Measurements from ENCODE around the gene HYAL2. TPM values are rescaled to one million over a fixed set of nuclear protein-coding genes. Genes with fewer than 3 reads are reported as not detected.

Gene HYAL2
- total RNA-seq (2022; extraction: Qiagen RNA extraction): 21.2 to 33.5 TPM (median 29.2 TPM) in 5 replicates

GRCh38 chr3:50322386-50323091 lies at the start of gene HYAL2:
Gene HYAL2 (minus strand): TSS chr3:50322745. CDS start chr3:50320489, 2,256 bp downstream.

GRCh38 chr3:50358911-50359759 lies 36.6 kb upstream of the HYAL2 start, which contains the start of gene TMEM115:
Gene TMEM115 (minus strand): TSS chr3:50359521. CDS start chr3:50359063, 458 bp downstream.

GRCh38 chr3:50350527-50351322 lies 28.2 kb upstream of the HYAL2 start, which contains the start of the genes CYB561D2 and NPRL2:
Gene CYB561D2 (plus strand): TSS chr3:50350862. CDS start chr3:50351434, 572 bp downstream.
Gene NPRL2 (minus strand): TSS chr3:50350775. CDS start chr3:50350652, 123 bp downstream.

GRCh38 chr3:50345586-50346234 lies 23.2 kb upstream of the HYAL2 start, which contains the start of gene ZMYND10:
Gene ZMYND10 (minus strand): TSS chr3:50345732. CDS start chr3:50345579, 153 bp downstream.

GRCh38 chr3:50340448-50341329 lies 18.1 kb upstream of the HYAL2 start, which contains the start of gene RASSF1:
Gene RASSF1 (minus strand): TSS chr3:50340836. CDS start chr3:50340805, 31 bp downstream.

GRCh38 chr3:50327943-50328691 lies 5.6 kb upstream of the HYAL2 start, which contains the start of gene TUSC2:
Gene TUSC2 (minus strand): TSS chr3:50328223. CDS start chr3:50328099, 124 bp downstream.

GRCh38 chr3:50303013-50303815 lies 19.3 kb downstream of the HYAL2 start, which contains the start of gene HYAL1:
Gene HYAL1 (minus strand): TSS chr3:50303574. CDS start chr3:50302956, 618 bp downstream.

GRCh38 chr3:50298836-50299637 lies 23.5 kb downstream of the HYAL2 start, which contains the start of the genes HYAL3 and NAA80:
Gene HYAL3 (minus strand): TSS chr3:50299405. CDS start chr3:50295602, 3,803 bp downstream.
Gene NAA80 (minus strand): TSS chr3:50299405. CDS start chr3:50297463, 1,942 bp downstream.

GRCh38 chr3:50292159-50293078 lies 30.1 kb downstream of the HYAL2 start, which contains the start of gene IFRD2:
Gene IFRD2 (minus strand): TSS chr3:50292429. CDS start chr3:50292274, 155 bp downstream.

GRCh38 chr3:50278880-50279224 lies 43.7 kb downstream of the HYAL2 start, which contains the start of gene LSMEM2:
Gene LSMEM2 (plus strand): TSS chr3:50279087. CDS start chr3:50279114, 27 bp downstream.

GRCh38 chr3:50268703-50269451 lies 53.7 kb downstream of the HYAL2 start, which contains the start of gene SEMA3B:
Gene SEMA3B (plus strand): TSS chr3:50269147. CDS start chr3:50269241, 94 bp downstream.

Measured in A549 treated with dexamethasone at 1 μM for 4 hours (cell line).